Testis (tissue), 2 donors: ENCODE measurements around the gene PLA2G2C.

Experiments
- CTCF ChIP-seq, 3 experiments: fragments of 450-650 bp in 2 of 3; fragments of 200-600 bp in 1 of 3; sonication (generic) in 1 of 3; IDR thresholded peaks; one replicate each; pipeline ENCODE4 v1.5.1; 2016 to 2019; ENCODE audit warnings: antibody characterized with exemption in 3 of 3, mild to moderate bottlenecking in 2 of 3, moderate library complexity in 1 of 3
- POLR2A ChIP-seq: fragments of 450-650 bp; IDR thresholded peaks from one replicate; pipeline ENCODE4 v1.6.1; 2017; ENCODE audit warnings: antibody characterized with exemption, mild to moderate bottlenecking, moderate library complexity

- TF ChIP-seq POLR2A: no peak
- no peak for TF ChIP-seq CTCF (IDR thresholded peaks at IDR 0.05)
These were observed 62.4 kb downstream of the PLA2G2C start for GRCh38 chr1:20123722-20124455.
